PFSK-1 (cell line): ENCODE data around the gene RYR2.

Experiments
- POLR2AphosphoS5 ChIP-seq: IDR thresholded peaks from 2 replicates; pipeline ENCODE4 v1.6.1; 2012; ENCODE audit warnings: low read depth, mild to moderate bottlenecking, control low read depth, low read length, moderate library complexity
- SIN3A ChIP-seq: IDR thresholded peaks from 2 replicates; pipeline ENCODE4 v1.6.1; 2012; ENCODE audit warnings: mild to moderate bottlenecking, low read length, moderate library complexity, borderline replicate concordance; ENCODE audit not compliant: insufficient read depth
- TF ChIP-seq, protein P1 (sequence below), 2 experiments: IDR thresholded peaks; 2 replicates each; pipeline versions ENCODE4 v1.6.1 to v1.8.0; 2011 to 2012; ENCODE audit warnings: low read depth in 2 of 2, low read length in 2 of 2, control low read depth in 1 of 2, inconsistent platforms in 1 of 2, mild to moderate bottlenecking in 1 of 2, moderate library complexity in 1 of 2; ENCODE audit not compliant: insufficient read depth in 1 of 2

- TF ChIP-seq SIN3A (no peak), POLR2AphosphoS5 (no peak)
- TF ChIP-seq, protein P1, sequence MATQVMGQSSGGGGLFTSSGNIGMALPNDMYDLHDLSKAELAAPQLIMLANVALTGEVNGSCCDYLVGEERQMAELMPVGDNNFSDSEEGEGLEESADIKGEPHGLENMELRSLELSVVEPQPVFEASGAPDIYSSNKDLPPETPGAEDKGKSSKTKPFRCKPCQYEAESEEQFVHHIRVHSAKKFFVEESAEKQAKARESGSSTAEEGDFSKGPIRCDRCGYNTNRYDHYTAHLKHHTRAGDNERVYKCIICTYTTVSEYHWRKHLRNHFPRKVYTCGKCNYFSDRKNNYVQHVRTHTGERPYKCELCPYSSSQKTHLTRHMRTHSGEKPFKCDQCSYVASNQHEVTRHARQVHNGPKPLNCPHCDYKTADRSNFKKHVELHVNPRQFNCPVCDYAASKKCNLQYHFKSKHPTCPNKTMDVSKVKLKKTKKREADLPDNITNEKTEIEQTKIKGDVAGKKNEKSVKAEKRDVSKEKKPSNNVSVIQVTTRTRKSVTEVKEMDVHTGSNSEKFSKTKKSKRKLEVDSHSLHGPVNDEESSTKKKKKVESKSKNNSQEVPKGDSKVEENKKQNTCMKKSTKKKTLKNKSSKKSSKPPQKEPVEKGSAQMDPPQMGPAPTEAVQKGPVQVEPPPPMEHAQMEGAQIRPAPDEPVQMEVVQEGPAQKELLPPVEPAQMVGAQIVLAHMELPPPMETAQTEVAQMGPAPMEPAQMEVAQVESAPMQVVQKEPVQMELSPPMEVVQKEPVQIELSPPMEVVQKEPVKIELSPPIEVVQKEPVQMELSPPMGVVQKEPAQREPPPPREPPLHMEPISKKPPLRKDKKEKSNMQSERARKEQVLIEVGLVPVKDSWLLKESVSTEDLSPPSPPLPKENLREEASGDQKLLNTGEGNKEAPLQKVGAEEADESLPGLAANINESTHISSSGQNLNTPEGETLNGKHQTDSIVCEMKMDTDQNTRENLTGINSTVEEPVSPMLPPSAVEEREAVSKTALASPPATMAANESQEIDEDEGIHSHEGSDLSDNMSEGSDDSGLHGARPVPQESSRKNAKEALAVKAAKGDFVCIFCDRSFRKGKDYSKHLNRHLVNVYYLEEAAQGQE (IDR thresholded peaks at IDR 0.05; ENCODE audit: insufficient read depth in 1 of 2, low read depth in 2 of 2, low read length in 2 of 2): no peak
Observed at GRCh38 chr1:237556911-237557310, 514.9 kb downstream of the RYR2 start.
